Measurements from ENCODE around the gene LPCAT3.

The LPCAT3 gene

DNA sequence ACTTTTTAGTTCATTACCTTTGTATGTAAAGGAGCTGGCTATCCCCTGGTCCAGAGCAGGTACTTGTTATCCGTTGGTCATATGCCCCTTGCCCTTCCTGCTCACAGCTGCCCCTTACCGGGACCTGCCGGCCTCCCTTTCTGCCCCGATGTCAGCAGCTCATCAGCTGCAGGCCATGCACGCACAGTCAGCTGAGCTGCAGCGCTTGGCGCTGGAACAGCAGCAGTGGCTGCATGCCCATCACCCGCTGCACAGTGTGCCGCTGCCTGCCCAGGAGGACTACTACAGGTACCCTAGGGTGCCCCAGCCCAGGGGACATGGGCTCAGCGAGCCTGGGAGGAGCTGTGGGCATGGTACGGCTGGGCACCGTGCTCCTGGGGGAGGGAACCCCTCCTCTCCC lies 77.0 kb downstream of the LPCAT3 start:
- TF ChIP-seq, protein P1, sequence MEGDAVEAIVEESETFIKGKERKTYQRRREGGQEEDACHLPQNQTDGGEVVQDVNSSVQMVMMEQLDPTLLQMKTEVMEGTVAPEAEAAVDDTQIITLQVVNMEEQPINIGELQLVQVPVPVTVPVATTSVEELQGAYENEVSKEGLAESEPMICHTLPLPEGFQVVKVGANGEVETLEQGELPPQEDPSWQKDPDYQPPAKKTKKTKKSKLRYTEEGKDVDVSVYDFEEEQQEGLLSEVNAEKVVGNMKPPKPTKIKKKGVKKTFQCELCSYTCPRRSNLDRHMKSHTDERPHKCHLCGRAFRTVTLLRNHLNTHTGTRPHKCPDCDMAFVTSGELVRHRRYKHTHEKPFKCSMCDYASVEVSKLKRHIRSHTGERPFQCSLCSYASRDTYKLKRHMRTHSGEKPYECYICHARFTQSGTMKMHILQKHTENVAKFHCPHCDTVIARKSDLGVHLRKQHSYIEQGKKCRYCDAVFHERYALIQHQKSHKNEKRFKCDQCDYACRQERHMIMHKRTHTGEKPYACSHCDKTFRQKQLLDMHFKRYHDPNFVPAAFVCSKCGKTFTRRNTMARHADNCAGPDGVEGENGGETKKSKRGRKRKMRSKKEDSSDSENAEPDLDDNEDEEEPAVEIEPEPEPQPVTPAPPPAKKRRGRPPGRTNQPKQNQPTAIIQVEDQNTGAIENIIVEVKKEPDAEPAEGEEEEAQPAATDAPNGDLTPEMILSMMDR (IDR thresholded peaks at IDR 0.05; ENCODE audit: insufficient read depth, low read length, poor library complexity, severe bottlenecking): no peak
- H3K27me3 ChIP-seq (replicated peaks; ENCODE audit: control insufficient read depth, insufficient read depth, low read length): no peaks in the 10 kb centered on the region
- no peak overlapping the region for H3K4me3 ChIP-seq (replicated peaks; ENCODE audit: low read depth, low read length)
- no peak for DNase-seq (ENCODE audit: extremely low read depth, insufficient read length)
- no peaks in the 10 kb centered on the region; the same call in 1 of the 2 replicates for H3K36me3 ChIP-seq (ENCODE audit: control insufficient read depth, insufficient read depth, low read length)

DNA sequence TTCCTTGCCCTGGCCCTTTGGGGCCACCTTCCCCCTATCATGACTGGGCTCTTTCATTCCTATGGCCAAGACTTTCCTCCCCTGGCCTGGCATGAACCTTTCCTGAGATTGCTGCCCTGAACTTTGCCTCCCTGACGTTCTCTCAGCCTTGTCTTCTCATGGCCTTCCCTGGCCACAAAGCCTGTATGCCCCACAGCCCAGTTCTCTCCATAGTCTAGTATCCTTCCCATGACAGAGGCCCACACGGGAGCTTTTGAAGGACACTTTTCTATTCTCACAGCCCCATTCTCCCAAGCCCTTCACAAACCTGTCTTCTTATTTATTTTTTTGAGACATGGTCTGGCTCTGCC lies 79.1 kb downstream of the LPCAT3 start:
- H3K36me3 ChIP-seq (ENCODE audit: control insufficient read depth, insufficient read depth, low read length): peaks cover 12% of the 10 kb centered on the region
- DNase-seq (ENCODE audit: extremely low read depth, insufficient read length): no peak
- no peaks in the 10 kb centered on the region for H3K27me3 ChIP-seq (replicated peaks; ENCODE audit: control insufficient read depth, insufficient read depth, low read length)
- TF ChIP-seq, protein P1 (IDR thresholded peaks at IDR 0.05; ENCODE audit: insufficient read depth, low read length, poor library complexity, severe bottlenecking): no peak
- H3K4me3 ChIP-seq (replicated peaks; ENCODE audit: low read depth, low read length): no peak overlapping the region

DNA sequence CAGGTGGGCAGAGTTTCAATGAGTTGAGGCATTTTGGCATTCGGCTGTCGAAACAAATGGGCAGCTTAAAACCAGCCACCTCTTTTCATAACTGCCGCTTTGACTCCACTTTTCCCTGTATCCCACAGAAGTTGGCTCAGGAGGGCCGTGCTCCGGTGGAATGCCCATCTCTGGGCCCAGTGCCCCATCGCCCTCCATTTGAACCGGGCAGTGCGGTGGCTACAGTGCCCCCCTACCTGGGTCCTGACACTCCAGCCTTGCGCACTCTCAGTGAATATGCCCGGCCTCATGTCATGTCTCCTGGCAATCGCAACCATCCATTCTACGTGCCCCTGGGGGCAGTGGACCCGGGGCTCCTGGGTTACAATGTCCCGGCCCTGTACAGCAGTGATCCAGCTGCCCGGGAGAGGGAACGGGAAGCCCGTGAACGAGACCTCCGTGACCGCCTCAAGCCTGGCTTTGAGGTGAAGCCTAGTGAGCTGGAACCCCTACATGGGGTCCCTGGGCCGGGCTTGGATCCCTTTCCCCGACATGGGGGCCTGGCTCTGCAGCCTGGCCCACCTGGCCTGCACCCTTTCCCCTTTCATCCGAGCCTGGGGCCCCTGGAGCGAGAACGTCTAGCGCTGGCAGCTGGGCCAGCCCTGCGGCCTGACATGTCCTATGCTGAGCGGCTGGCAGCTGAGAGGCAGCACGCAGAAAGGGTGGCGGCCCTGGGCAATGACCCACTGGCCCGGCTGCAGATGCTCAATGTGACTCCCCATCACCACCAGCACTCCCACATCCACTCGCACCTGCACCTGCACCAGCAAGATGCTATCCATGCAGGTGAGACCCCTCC lies 79.7 kb downstream of the LPCAT3 start:
- Histone ChIP-seq H3K27me3 (replicated peaks; ENCODE audit: control insufficient read depth, insufficient read depth, low read length) (no peaks in the 10 kb centered on the region), H3K4me3 (replicated peaks; ENCODE audit: low read depth, low read length) (peak overlapping the region; percentile 90), H3K36me3 (ENCODE audit: control insufficient read depth, insufficient read depth, low read length) (peaks cover 14% of the 10 kb centered on the region)
- DNase-seq (ENCODE audit: extremely low read depth, insufficient read length): no peak
- TF ChIP-seq, protein P1 (IDR thresholded peaks at IDR 0.05; ENCODE audit: insufficient read depth, low read length, poor library complexity, severe bottlenecking): no peak

DNA sequence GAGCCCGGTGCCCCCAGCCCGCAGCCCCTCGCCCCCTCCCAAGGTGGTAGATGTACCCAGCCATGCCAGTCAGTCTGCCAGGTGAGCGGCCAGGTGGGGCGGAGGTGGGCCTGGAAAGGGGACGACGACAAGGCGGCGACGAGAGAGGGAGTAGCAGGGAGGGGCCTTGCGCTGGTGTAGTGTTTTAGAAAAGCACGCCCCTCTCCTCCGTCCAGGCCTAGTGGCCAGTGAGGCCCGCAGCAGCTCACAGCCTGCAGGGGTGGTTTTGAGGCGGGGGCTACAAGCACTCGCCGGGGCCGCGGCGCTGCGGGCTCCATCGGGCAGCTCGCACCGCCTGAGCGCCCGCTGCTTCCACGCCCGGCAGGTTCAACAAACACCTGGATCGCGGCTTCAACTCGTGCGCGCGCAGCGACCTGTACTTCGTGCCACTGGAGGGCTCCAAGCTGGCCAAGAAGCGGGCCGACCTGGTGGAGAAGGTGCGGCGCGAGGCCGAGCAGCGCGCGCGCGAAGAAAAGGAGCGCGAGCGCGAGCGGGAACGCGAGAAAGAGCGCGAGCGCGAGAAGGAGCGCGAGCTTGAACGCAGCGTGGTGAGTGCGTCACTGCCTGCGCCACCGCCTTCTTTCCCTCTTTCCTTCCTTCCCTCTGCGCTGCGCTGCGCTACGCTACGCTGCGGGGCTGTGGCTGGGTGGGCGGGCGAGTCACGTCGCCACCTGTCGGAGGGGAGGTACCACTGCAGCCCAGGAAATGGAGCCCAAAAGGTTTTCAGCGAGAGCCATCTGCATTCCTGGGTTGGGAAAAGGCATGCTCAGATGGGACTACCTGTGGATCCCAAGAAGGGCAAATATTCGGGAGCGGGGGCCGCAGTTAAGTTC lies 80.6 kb downstream of the LPCAT3 start:
- peak; percentile 96 for DNase-seq (ENCODE audit: extremely low read depth, insufficient read length)
- H3K27me3 ChIP-seq (replicated peaks; ENCODE audit: control insufficient read depth, insufficient read depth, low read length): no peaks in the 10 kb centered on the region
- peak overlapping the region; percentile 90 for H3K4me3 ChIP-seq (replicated peaks; ENCODE audit: low read depth, low read length)
- TF ChIP-seq, protein P1 (IDR thresholded peaks at IDR 0.05; ENCODE audit: insufficient read depth, low read length, poor library complexity, severe bottlenecking): peak; percentile 97
- peaks cover 14% of the 10 kb centered on the region for H3K36me3 ChIP-seq (ENCODE audit: control insufficient read depth, insufficient read depth, low read length)

DNA sequence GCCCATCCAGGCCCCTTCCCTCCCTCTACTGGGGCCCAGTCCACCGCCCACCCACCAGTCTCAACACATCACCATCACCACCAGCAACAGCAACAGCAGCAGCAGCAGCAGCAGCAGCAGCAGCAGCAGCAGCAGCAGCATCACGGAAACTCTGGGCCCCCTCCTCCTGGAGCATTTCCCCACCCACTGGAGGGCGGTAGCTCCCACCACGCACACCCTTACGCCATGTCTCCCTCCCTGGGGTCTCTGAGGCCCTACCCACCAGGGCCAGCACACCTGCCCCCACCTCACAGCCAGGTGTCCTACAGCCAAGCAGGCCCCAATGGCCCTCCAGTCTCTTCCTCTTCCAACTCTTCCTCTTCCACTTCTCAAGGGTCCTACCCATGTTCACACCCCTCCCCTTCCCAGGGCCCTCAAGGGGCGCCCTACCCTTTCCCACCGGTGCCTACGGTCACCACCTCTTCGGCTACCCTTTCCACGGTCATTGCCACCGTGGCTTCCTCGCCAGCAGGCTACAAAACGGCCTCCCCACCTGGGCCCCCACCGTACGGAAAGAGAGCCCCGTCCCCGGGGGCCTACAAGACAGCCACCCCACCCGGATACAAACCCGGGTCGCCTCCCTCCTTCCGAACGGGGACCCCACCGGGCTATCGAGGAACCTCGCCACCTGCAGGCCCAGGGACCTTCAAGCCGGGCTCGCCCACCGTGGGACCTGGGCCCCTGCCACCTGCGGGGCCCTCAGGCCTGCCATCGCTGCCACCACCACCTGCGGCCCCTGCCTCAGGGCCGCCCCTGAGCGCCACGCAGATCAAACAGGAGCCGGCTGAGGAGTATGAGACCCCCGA lies 81.4 kb downstream of the LPCAT3 start:
- TF ChIP-seq, protein P1 (IDR thresholded peaks at IDR 0.05; ENCODE audit: insufficient read depth, low read length, poor library complexity, severe bottlenecking): peak; percentile 27
- Histone ChIP-seq H3K27me3 (replicated peaks; ENCODE audit: control insufficient read depth, insufficient read depth, low read length) (no peaks in the 10 kb centered on the region), H3K4me3 (replicated peaks; ENCODE audit: low read depth, low read length) (peak overlapping the region; percentile 90), H3K36me3 (ENCODE audit: control insufficient read depth, insufficient read depth, low read length) (peaks cover 14% of the 10 kb centered on the region)
- DNase-seq (ENCODE audit: extremely low read depth, insufficient read length): peak; percentile 72
